Heart right ventricle (tissue), 16 donors: ENCODE measurements around the gene GDI1. TPM values are rescaled to one million over a fixed set of nuclear protein-coding genes. Genes with fewer than 3 reads are reported as not detected.

ENCODE experiments used
- ATAC-seq, 8 donors: fragments of 200-7000 bp; cut with Tn5 transposase; one replicate each; pipeline ENCODE4 v1.9.1; 2020; ENCODE audit warnings: mild to moderate bottlenecking in 8 of 8, moderate library complexity in 8 of 8, moderate number of reproducible peaks in 1 of 8
- DNase-seq, 2 donors: peaks; one replicate each; pipeline ENCODE4 v3.0.0-alpha.2; 2020
- H3K27ac ChIP-seq, 10 donors: fragments of 200-600 bp; sonication (generic) in 2 of 10; one replicate each; pipeline versions ENCODE4 v1.5.0 to v1.8.0; 2020 to 2022; ENCODE audit warnings: mild to moderate bottlenecking in 3 of 10
- H3K27me3 ChIP-seq, 7 donors: fragments of 200-600 bp; one replicate each; pipeline ENCODE4 v1.8.0; 2021 to 2022; ENCODE audit warnings: mild to moderate bottlenecking in 2 of 7
- H3K36me3 ChIP-seq, 9 donors: fragments of 200-600 bp; sonication (generic) in 1 of 9; one replicate each; pipeline versions ENCODE4 v1.5.0 to v1.8.0; 2020 to 2022; ENCODE audit warnings: mild to moderate bottlenecking in 2 of 9
- H3K4me1 ChIP-seq, 9 donors: fragments of 200-600 bp; sonication (generic) in 1 of 9; one replicate each; pipeline versions ENCODE4 v1.5.0 to v1.8.0; 2020 to 2022; ENCODE audit warnings: mild to moderate bottlenecking in 4 of 9
- H3K4me3 ChIP-seq, 10 donors: fragments of 200-600 bp; sonication (generic) in 2 of 10; one replicate each; pipeline versions ENCODE4 v1.5.0 to v1.8.0; 2020 to 2022; ENCODE audit warnings: mild to moderate bottlenecking in 7 of 10, moderate library complexity in 2 of 10
- H3K9me3 ChIP-seq, 11 donors: fragments of 200-600 bp in 10 of 11; sonication (generic) in 2 of 11; one replicate each; pipeline versions ENCODE4 v1.5.0 to v1.8.0; 2013 to 2022; ENCODE audit warnings: mild to moderate bottlenecking in 2 of 11, control low read depth in 1 of 11, moderate library complexity in 1 of 11
- CTCF ChIP-seq, 9 donors: fragments of 200-600 bp; sonication (generic) in 2 of 9; IDR thresholded peaks; one replicate each; pipeline versions ENCODE4 v1.5.0 to v1.8.0; 2021 to 2022; ENCODE audit warnings: antibody characterized with exemption in 9 of 9, mild to moderate bottlenecking in 5 of 9, moderate library complexity in 1 of 9
- WGBS, 2 donors: extraction: QIAGEN DNeasy Blood & Tissue Kit; methylation state at CpG; one replicate each; pipeline ENCODE4 v1.1.7; 2013; ENCODE audit warnings: inconsistent platforms in 1 of 2; 5-methylcytosine and 5-hydroxymethylcytosine counted together
- intact Hi-C, 10 donors: fragments of 100-400 bp; cut with DNase I; formaldehyde crosslinking; loops; one replicate each; pipeline versions ENCODE4 v1.11.1 to v1.14.2; 2022
- polyA plus RNA-seq, 2 donors: library from polyadenylated mRNA; stranded (reverse); fragments of 200-250 nt; gene quantifications; one replicate each; pipeline ENCODE4 v1.2.3, GENCODE V29; 2013
- total RNA-seq, 10 donors: library from RNA; stranded (reverse); fragmentation: NEBNext Ultra II Directional in 3 of 10; extraction: Animal tissue kit (Norgen Biotek cat#: 25700) in 3 of 10; gene quantifications; one replicate each; pipeline versions ENCODE4 v1.2.1 to v1.2.4, GENCODE V29; 2021 to 2023
- donor health status: Arrhythmogenic right ventricular cardiomyopathy.
- donor health status: ischemic (EF 13 %, LVEDD 7.1; RV severe dilation, severe dysfunction).
- donor health status: healthy with polysubstance abuse.
- donor health status: DM: no; HTN: yes; CAD: no.
- donor health status: DM: no; HTN: no; CAD: no.
- donor health status: ischemic (EF 25% LVEDD 6.9; RV normal size, moderate dysfunction).
- donor health status: ischemic (EF 25% LVEDD 5.7; RV mildly dilated, moderate dysfunction).
- donor health status: healthy.
- donor health status: DM: yes; HTN: yes; CAD: no.
- donor health status: Ischemic cardiomyopathy.
- donor health status: ischemic (EF 35%, LVEDD 5.7; RV mildly dilated, moderate dysfunction).
- donor health status: nonischemic (EF 11% LVEDD 7.7; RV severe dilation, severe dysfunction).
- donor health status: DM: yes; HTN: yes; CAD: no.
- donor health status: PGD.
- donor health status: ischemic (EF 29% LVEDD 5.4; RV normal size, mild dysfunction).
- donor health status: nonischemic (EF 23%, LVEDD 6.1; RV moderate dilation, normal function).

GDI1 gene
- total and polyA plus RNA-seq, 12 donors = 67.5 to 117 (median 79.3) TPM

GRCh38 chrX:154469880-154470279 lies 32.9 kb downstream of the GDI1 start:
- H3K27me3 ChIP-seq = no peaks in the 10 kb centered on the region
- peaks cover 0 to 74% (median 0%) of the 10 kb centered on the region in 9 donors for H3K36me3 ChIP-seq
- ATAC-seq (no peak), DNase-seq (no peak)
- intact Hi-C loops = no loop called here
- no peak overlapping the region for H3K4me3 ChIP-seq
- no peaks in the 10 kb centered on the region for H3K9me3 ChIP-seq
- no peaks in the 10 kb centered on the region for H3K4me1 ChIP-seq
- H3K27ac ChIP-seq = no peak overlapping the region
- 93% methylated on average over 18 of the region's 18 CpGs for WGBS, 2 donors
- no peak for TF ChIP-seq CTCF (IDR thresholded peaks at IDR 0.05)

GRCh38 chrX:154470434-154470833 lies 33.5 kb downstream of the GDI1 start:
- Histone ChIP-seq H3K27me3 (peaks cover 0 to under 1% (median 0%) of the 10 kb centered on the region in 7 donors), H3K9me3 (no peaks in the 10 kb centered on the region), H3K27ac (no peak overlapping the region), H3K4me3 (no peak overlapping the region), H3K4me1 (no peaks in the 10 kb centered on the region), H3K36me3 (peaks cover 0 to 68% (median 0%) of the 10 kb centered on the region in 9 donors)
- intact Hi-C loops = no loop called here
- TF ChIP-seq CTCF (IDR thresholded peaks at IDR 0.05) = no peak
- 92 to 93% methylated on average over 14 of the region's 14 CpGs for WGBS, 2 donors
- ATAC-seq (no peak), DNase-seq (no peak)

GRCh38 chrX:154470914-154471568 lies 34.1 kb downstream of the GDI1 start:
- ATAC-seq (no peak), DNase-seq (no peak)
- peaks cover 0 to 7% (median 0%) of the 10 kb centered on the region in 7 donors for H3K27me3 ChIP-seq
- no peak for TF ChIP-seq CTCF (IDR thresholded peaks at IDR 0.05)
- H3K27ac ChIP-seq = no peak overlapping the region
- H3K4me3 ChIP-seq = no peak overlapping the region
- peaks cover 0 to 62% (median 0%) of the 10 kb centered on the region in 9 donors for H3K36me3 ChIP-seq
- no peaks in the 10 kb centered on the region for H3K4me1 ChIP-seq
- 86 to 93% methylated on average over 20 to 23 of the region's 23 CpGs for WGBS, 2 donors
- intact Hi-C loops = no loop called here
- H3K9me3 ChIP-seq = no peaks in the 10 kb centered on the region

GRCh38 chrX:154471839-154472684 lies 35.1 kb downstream of the GDI1 start:
- WGBS, 2 donors = 85 to 91% methylated on average over 18 to 23 of the region's 23 CpGs
- Histone ChIP-seq H3K4me3 (no peak overlapping the region), H3K36me3 (peaks cover 0 to 52% (median 0%) of the 10 kb centered on the region in 9 donors), H3K27ac (no peak overlapping the region), H3K9me3 (no peaks in the 10 kb centered on the region), H3K4me1 (no peaks in the 10 kb centered on the region), H3K27me3 (peaks cover 0 to 7% (median 0%) of the 10 kb centered on the region in 7 donors)
- ATAC-seq (no peak), DNase-seq (no peak)
- no peak for TF ChIP-seq CTCF (IDR thresholded peaks at IDR 0.05)
- intact Hi-C loops = no loop called here
